Testis (tissue), 3 donors: ENCODE results near the gene OXT. TPM values are rescaled to one million over a fixed set of nuclear protein-coding genes. Genes with fewer than 3 reads are reported as not detected.
A peak's percentile ranks its signal among the peaks of the same experiment; 100 is the strongest.

Experiments used
- DNase-seq: peaks from one replicate; pipeline ENCODE4 v3.0.0-alpha.2; 2019
- H3K27ac ChIP-seq, 2 donors: fragments of 200-600 bp; sonication (generic); one replicate each; pipeline ENCODE4 v1.5.1; 2019
- H3K27me3 ChIP-seq: fragments of 200-600 bp; sonication (generic); one replicate; pipeline ENCODE4 v1.5.1; 2019
- H3K36me3 ChIP-seq: fragments of 200-600 bp; sonication (generic); one replicate; pipeline ENCODE4 v1.5.1; 2017; ENCODE audit warnings: low read depth; ENCODE audit errors: missing control alignments
- H3K4me1 ChIP-seq: fragments of 200-600 bp; sonication (generic); one replicate; pipeline ENCODE4 v1.5.1; 2019
- H3K4me3 ChIP-seq, 2 donors: fragments of 200-600 bp; sonication (generic); one replicate each; pipeline ENCODE4 v1.5.1; 2017 to 2019
- H3K9me3 ChIP-seq: fragments of 200-600 bp; sonication (generic); one replicate; pipeline ENCODE4 v1.5.1; 2017
- POLR2A ChIP-seq: fragments of 450-650 bp; IDR thresholded peaks from one replicate; pipeline ENCODE4 v1.6.1; 2017; ENCODE audit warnings: antibody characterized with exemption, mild to moderate bottlenecking, moderate library complexity
- WGBS, 2 donors: methylation state at CpG; one replicate each; pipeline ENCODE4 v1.1.5; 2018; 5-methylcytosine and 5-hydroxymethylcytosine counted together
- intact Hi-C: fragments of 100-400 bp; cut with DNase I; formaldehyde crosslinking; loops from one replicate; pipeline ENCODE4 v1.15.1; 2023; ENCODE audit warnings: low total_unique reads
- polyA plus RNA-seq: library from polyadenylated mRNA; stranded (reverse); fragments of 350-450 nt; fragmentation: Illumina TruSeq; extraction: RNeasy Lipid Tissue Mini Kit (QIAGEN cat#74804); gene quantifications from one replicate; pipeline ENCODE4 v1.2.3, GENCODE V29; 2014; ENCODE audit warnings: low read depth, low replicate concordance; ENCODE audit not compliant: insufficient read depth
- total RNA-seq, 2 donors: library from RNA; depleted of rRNA; stranded (reverse); fragments of >200 nt; gene quantifications; one replicate each; pipeline ENCODE4 v1.2.3, GENCODE V29; 2016
- TF ChIP-seq, protein P1 (sequence below), 3 experiments: fragments of 450-650 bp in 2 of 3; fragments of 200-600 bp in 1 of 3; sonication (generic) in 1 of 3; IDR thresholded peaks; one replicate each; pipeline ENCODE4 v1.5.1; 2016 to 2019; ENCODE audit warnings: antibody characterized with exemption in 3 of 3, mild to moderate bottlenecking in 2 of 3, moderate library complexity in 1 of 3

OXT gene
- total and polyA plus RNA-seq, 3 donors from 2014 or later, result 1.7 to 6.7 (median 3.7) TPM

DNA sequence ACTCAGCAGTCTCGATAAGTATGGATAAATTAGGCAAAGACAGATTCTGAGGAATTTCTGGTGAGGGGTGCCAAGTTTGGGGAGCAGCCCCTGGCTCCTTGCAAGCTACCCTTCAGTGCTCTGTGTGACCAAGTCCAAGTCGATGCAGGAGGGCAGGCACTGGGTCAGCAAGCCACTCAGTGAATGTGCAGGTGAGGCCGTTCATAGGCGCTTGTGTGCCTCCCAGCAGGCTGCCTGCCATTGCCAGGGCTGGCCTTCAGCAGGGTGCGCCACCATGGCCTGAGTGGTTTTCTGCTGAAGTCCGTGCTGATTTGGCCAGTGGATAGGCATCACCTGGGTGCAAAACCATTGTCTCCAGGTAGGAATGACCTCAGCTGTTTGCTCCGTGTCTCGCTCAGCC is 31.3 kb upstream of the OXT start:
- Histone ChIP-seq H3K27ac (no peak overlapping the region), H3K4me1 (peaks cover 12% of the 10 kb centered on the region), H3K4me3 (no peak overlapping the region), H3K9me3 (no peaks in the 10 kb centered on the region), H3K27me3 (no peaks in the 10 kb centered on the region), H3K36me3 (no peaks in the 10 kb centered on the region)
- DNase-seq, result no peak
- 89 to 97% methylated on average over 8 of the region's 8 CpGs for WGBS, 2 donors
- intact Hi-C loops, result no loop called here
- TF ChIP-seq, protein P1, sequence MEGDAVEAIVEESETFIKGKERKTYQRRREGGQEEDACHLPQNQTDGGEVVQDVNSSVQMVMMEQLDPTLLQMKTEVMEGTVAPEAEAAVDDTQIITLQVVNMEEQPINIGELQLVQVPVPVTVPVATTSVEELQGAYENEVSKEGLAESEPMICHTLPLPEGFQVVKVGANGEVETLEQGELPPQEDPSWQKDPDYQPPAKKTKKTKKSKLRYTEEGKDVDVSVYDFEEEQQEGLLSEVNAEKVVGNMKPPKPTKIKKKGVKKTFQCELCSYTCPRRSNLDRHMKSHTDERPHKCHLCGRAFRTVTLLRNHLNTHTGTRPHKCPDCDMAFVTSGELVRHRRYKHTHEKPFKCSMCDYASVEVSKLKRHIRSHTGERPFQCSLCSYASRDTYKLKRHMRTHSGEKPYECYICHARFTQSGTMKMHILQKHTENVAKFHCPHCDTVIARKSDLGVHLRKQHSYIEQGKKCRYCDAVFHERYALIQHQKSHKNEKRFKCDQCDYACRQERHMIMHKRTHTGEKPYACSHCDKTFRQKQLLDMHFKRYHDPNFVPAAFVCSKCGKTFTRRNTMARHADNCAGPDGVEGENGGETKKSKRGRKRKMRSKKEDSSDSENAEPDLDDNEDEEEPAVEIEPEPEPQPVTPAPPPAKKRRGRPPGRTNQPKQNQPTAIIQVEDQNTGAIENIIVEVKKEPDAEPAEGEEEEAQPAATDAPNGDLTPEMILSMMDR (IDR thresholded peaks at IDR 0.05), result no peak
- TF ChIP-seq POLR2A, result no peak

DNA sequence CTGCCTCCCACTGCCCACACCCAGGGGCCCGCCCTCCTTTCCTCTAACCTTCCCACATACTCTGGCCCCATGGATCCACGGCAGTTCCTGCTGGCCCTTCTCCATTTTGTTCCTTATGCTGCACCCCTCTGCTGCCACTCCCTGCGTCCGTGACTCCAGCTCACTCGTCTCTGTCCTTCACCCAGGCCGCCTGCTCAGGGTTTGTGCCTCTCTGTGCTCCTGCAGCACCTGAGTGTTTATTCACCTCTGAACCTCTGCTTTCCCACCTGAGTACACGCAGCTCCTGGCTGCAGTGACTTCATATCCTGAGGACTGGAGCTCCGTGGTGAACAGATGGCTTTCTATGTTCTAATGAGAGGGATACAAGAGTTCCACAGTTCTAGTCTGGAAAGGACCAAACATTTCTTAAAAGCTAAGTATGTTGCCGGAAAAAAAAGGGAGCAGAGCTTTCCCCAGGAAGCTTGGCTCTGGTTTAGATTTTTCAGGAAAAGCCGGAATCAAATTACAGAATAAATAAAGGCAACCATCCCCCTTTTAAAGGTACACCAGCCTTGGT is 29.5 kb upstream of the OXT start:
- intact Hi-C loops, result no loop called here
- no peak for DNase-seq
- 50 to 51% methylated on average over 10 of the region's 10 CpGs for WGBS, 2 donors
- no peak for TF ChIP-seq POLR2A
- TF ChIP-seq, protein P1 (IDR thresholded peaks at IDR 0.05), result no peak
- H3K4me1 ChIP-seq, result peaks cover 12% of the 10 kb centered on the region
- H3K27ac ChIP-seq, result peak overlapping the region; percentile 39 to 85
- no peaks in the 10 kb centered on the region for H3K27me3 ChIP-seq
- H3K4me3 ChIP-seq, result no peak overlapping the region
- H3K9me3 ChIP-seq, result no peaks in the 10 kb centered on the region
- H3K36me3 ChIP-seq, result no peaks in the 10 kb centered on the region

- Histone ChIP-seq H3K27ac (peak overlapping the region; percentile 39 to 85), H3K27me3 (no peaks in the 10 kb centered on the region), H3K4me3 (no peak overlapping the region), H3K4me1 (peaks cover 12% of the 10 kb centered on the region), H3K9me3 (no peaks in the 10 kb centered on the region), H3K36me3 (no peaks in the 10 kb centered on the region)
- TF ChIP-seq POLR2A, result no peak
- TF ChIP-seq, protein P1 (IDR thresholded peaks at IDR 0.05), result no peak
- WGBS, 2 donors, result 70 to 89% methylated on average over 4 to 5 of the region's 5 CpGs
- peak; percentile 53 for DNase-seq
- intact Hi-C loops, result no loop called here
Observed at GRCh38 chr20:3042625-3043024, 28.8 kb upstream of the OXT start.

DNA sequence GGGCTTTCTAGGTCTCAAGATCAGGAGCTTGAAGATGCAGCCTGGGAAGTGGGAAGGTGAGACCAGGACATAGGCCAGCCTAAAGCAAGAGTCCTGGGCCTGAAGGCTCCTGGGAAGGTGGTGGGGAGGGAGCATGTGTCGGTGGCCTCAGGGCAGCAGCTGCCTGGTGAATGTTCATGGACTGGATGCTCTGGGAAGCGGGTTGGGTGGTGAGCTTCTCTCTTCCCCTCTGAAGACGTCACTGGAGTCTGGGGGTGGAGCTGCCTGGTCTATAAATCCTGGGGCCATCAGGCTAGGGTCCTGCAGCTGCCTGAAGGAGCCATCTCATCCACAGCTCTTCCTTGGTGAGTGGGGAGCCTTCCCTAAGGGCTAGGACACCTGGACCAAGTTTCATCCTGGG is 28.1 kb upstream of the OXT start, which contains the start of gene GNRH2:
Gene GNRH2, plus strand, starts transcription at position 301 of the 400 bp plus-strand sequence. CDS start 793 bp downstream, outside the sequence.
- Histone ChIP-seq H3K36me3 (no peaks in the 10 kb centered on the region), H3K27ac (peak within 1 kb of the TSS; percentile 39 to 85), H3K4me3 (no peak within 1 kb of the TSS), H3K27me3 (no peaks in the 10 kb centered on the region), H3K9me3 (no peaks in the 10 kb centered on the region), H3K4me1 (peaks cover 12% of the 10 kb centered on the region)
- TF ChIP-seq, protein P1 (IDR thresholded peaks at IDR 0.05), result no peak
- no peak for TF ChIP-seq POLR2A
- whole genome bisulfite sequencing, 2 donors, result 60 to 79% methylated on average over 1 to 3 of the region's 3 CpGs
- intact Hi-C loops, result no loop called here
- DNase-seq, result no peak
